Aorta (tissue), 5 donors: ENCODE measurements around the gene GULP1. TPM values are rescaled to one million over a fixed set of nuclear protein-coding genes. Genes with fewer than 3 reads are reported as not detected.

Source experiments
- ATAC-seq: fragments of 200-7000 bp; cut with Tn5 transposase; one replicate; pipeline ENCODE4 v1.9.1; 2022; ENCODE audit warnings: moderate library complexity; ENCODE audit not compliant: low FRiP score
- DNase-seq, 2 donors: peaks; one replicate each; pipeline ENCODE4 v3.0.0-alpha.2; 2020
- H3K27ac ChIP-seq, 2 donors: one replicate each; pipeline ENCODE4 v1.5.1; 2013; ENCODE audit warnings: low read length in 2 of 2, mild to moderate bottlenecking in 2 of 2, moderate library complexity in 2 of 2, control low read depth in 1 of 2, inconsistent platforms in 1 of 2, low read depth in 1 of 2
- H3K27me3 ChIP-seq, 2 donors: one replicate each; pipeline ENCODE4 v1.6.1; 2013; ENCODE audit warnings: control low read depth in 1 of 2, low read length in 1 of 2, mild to moderate bottlenecking in 1 of 2, moderate library complexity in 1 of 2; ENCODE audit not compliant: insufficient read depth in 2 of 2, control insufficient read depth in 1 of 2
- H3K36me3 ChIP-seq, 2 donors: one replicate each; pipeline ENCODE4 v1.6.1; 2013; ENCODE audit warnings: control low read depth in 1 of 2, low read length in 1 of 2, mild to moderate bottlenecking in 1 of 2; ENCODE audit not compliant: insufficient read depth in 2 of 2, control insufficient read depth in 1 of 2
- H3K4me1 ChIP-seq, 2 donors: one replicate each; pipeline ENCODE4 v1.6.1; 2013; ENCODE audit warnings: low read length in 2 of 2, control low read depth in 1 of 2, mild to moderate bottlenecking in 1 of 2, moderate library complexity in 1 of 2; ENCODE audit not compliant: insufficient read depth in 2 of 2, control insufficient read depth in 1 of 2
- H3K4me3 ChIP-seq, 2 donors: one replicate each; pipeline ENCODE4 v1.5.1; 2013; ENCODE audit warnings: low read length in 2 of 2, control low read depth in 1 of 2, mild to moderate bottlenecking in 1 of 2
- H3K9me3 ChIP-seq: one replicate; pipeline ENCODE4 v1.6.1; 2013; ENCODE audit warnings: mild to moderate bottlenecking, low read length; ENCODE audit not compliant: control insufficient read depth
- WGBS, 2 donors: extraction: QIAGEN DNeasy Blood & Tissue Kit; methylation state at CpG; one replicate each; pipeline ENCODE4 v1.1.7; 2013; 5-methylcytosine and 5-hydroxymethylcytosine counted together
- intact Hi-C, 2 donors: fragments of 100-400 bp; cut with DNase I; formaldehyde crosslinking; loops; one replicate each; pipeline versions ENCODE4 v1.14.2 to v1.15.0; 2022
- polyA plus RNA-seq, 2 donors: library from polyadenylated mRNA; stranded (reverse); fragments of 200-250 nt; gene quantifications; one replicate each; pipeline ENCODE4 v1.2.3, GENCODE V29; 2013
- total RNA-seq, 2 donors: library from RNA; stranded (reverse); fragmentation: NEBNext Ultra II Directional; extraction: Animal tissue kit (Norgen Biotek cat#: 25700); gene quantifications; one replicate each; pipeline ENCODE4 v1.2.1, GENCODE V29; 2021
- donor health status: healthy with polysubstance abuse.
- donor health status: Bipolar disorder and iron deficiency.
- donor health status: DM: no; HTN: no; CAD: no.
- donor health status: DM: no; HTN: no; CAD: no.
- donor health status: DM: yes; HTN: yes; CAD: no.

Gene GULP1
- total and polyA plus RNA-seq, 4 donors, result 60.2 to 74.8 (median 67.1) TPM

- no peak for ATAC-seq
- H3K9me3 ChIP-seq, result no peaks in the 10 kb centered on the region
- 45 to 86% methylated on average over 2 of the region's 2 CpGs for WGBS, 2 donors
- no peaks in the 10 kb centered on the region for H3K4me1 ChIP-seq
- intact Hi-C loops, result loop anchor here in 1 of 2 donors (10.0 kb wide), 1 partner anchor 131 kb away; the partner anchor contains the start of gene GULP1
- no peak overlapping the region for H3K4me3 ChIP-seq
- no peak for DNase-seq
- no peaks in the 10 kb centered on the region for H3K36me3 ChIP-seq
- H3K27ac ChIP-seq, result no peak overlapping the region
- H3K27me3 ChIP-seq, result no peaks in the 10 kb centered on the region
Measured at GRCh38 chr2:188426121-188426520, 134.4 kb downstream of the GULP1 start.

GRCh38 chr2:188430705-188431104 is 139.0 kb downstream of the GULP1 start:
- Histone ChIP-seq H3K27ac (no peak overlapping the region), H3K9me3 (no peaks in the 10 kb centered on the region), H3K4me3 (no peak overlapping the region), H3K4me1 (no peaks in the 10 kb centered on the region), H3K27me3 (no peaks in the 10 kb centered on the region), H3K36me3 (no peaks in the 10 kb centered on the region)
- 78 to 86% methylated on average over 1 of the region's 1 CpG for WGBS, 2 donors
- intact Hi-C loops, result no loop called here
- no peak for ATAC-seq
- no peak for DNase-seq

GRCh38 chr2:188434018-188434417 is 142.3 kb downstream of the GULP1 start:
- no peak for ATAC-seq
- no peak overlapping the region for H3K27ac ChIP-seq
- WGBS, 2 donors, result 97% methylated on average over 1 of the region's 1 CpG
- no peaks in the 10 kb centered on the region for H3K36me3 ChIP-seq
- intact Hi-C loops, result no loop called here
- DNase-seq, result no peak
- H3K27me3 ChIP-seq, result no peaks in the 10 kb centered on the region
- no peaks in the 10 kb centered on the region for H3K4me1 ChIP-seq
- peaks cover 1% of the 10 kb centered on the region for H3K9me3 ChIP-seq
- no peak overlapping the region for H3K4me3 ChIP-seq

- intact Hi-C loops, result loop anchor here in 1 of 2 donors (5.0 kb wide), 1 partner anchor 67 kb away; no protein-coding TSS in a partner anchor
- H3K27ac ChIP-seq, result no peak overlapping the region
- peaks cover 1% of the 10 kb centered on the region for H3K9me3 ChIP-seq
- no peak for DNase-seq
- H3K27me3 ChIP-seq, result no peaks in the 10 kb centered on the region
- H3K36me3 ChIP-seq, result no peaks in the 10 kb centered on the region
- 59 to 61% methylated on average over 2 of the region's 2 CpGs for WGBS, 2 donors
- no peaks in the 10 kb centered on the region for H3K4me1 ChIP-seq
- no peak for ATAC-seq
- H3K4me3 ChIP-seq, result no peak overlapping the region
Measured at GRCh38 chr2:188435115-188435514, 143.4 kb downstream of the GULP1 start.

GRCh38 chr2:188437537-188437936 is 145.9 kb downstream of the GULP1 start:
- intact Hi-C loops, result loop anchor here in 1 of 2 donors (5.0 kb wide), 1 partner anchor 65 kb away; no protein-coding TSS in a partner anchor
- ATAC-seq, result no peak
- DNase-seq, result no peak

GRCh38 chr2:188439986-188440385 is 148.3 kb downstream of the GULP1 start:
- no peak for DNase-seq
- H3K4me1 ChIP-seq, result no peaks in the 10 kb centered on the region
- H3K36me3 ChIP-seq, result no peaks in the 10 kb centered on the region
- peaks cover 1% of the 10 kb centered on the region for H3K9me3 ChIP-seq
- no peaks in the 10 kb centered on the region for H3K27me3 ChIP-seq
- H3K27ac ChIP-seq, result no peak overlapping the region
- intact Hi-C loops, result loop anchor here in 1 of 2 donors (5.0 kb wide), 1 partner anchor 62 kb away; no protein-coding TSS in a partner anchor
- no peak for ATAC-seq
- H3K4me3 ChIP-seq, result no peak overlapping the region

More at GRCh38 chr2:188437537-188437936, 145.9 kb downstream of the GULP1 start:
- Histone ChIP-seq H3K36me3 (no peaks in the 10 kb centered on the region), H3K27me3 (no peaks in the 10 kb centered on the region), H3K4me1 (no peaks in the 10 kb centered on the region), H3K27ac (no peak overlapping the region), H3K4me3 (no peak overlapping the region), H3K9me3 (peaks cover 1% of the 10 kb centered on the region)
- 96 to 99% methylated on average over 3 of the region's 3 CpGs for WGBS, 2 donors

GRCh38 chr2:188440849-188441248 is 149.2 kb downstream of the GULP1 start:
- DNase-seq, result no peak
- H3K4me3 ChIP-seq, result no peak overlapping the region
- no peaks in the 10 kb centered on the region for H3K36me3 ChIP-seq
- peaks cover 1% of the 10 kb centered on the region for H3K9me3 ChIP-seq
- intact Hi-C loops, result no loop called here
- no peaks in the 10 kb centered on the region for H3K27me3 ChIP-seq
- ATAC-seq, result no peak
- no peaks in the 10 kb centered on the region for H3K4me1 ChIP-seq
- 90 to 98% methylated on average over 3 of the region's 3 CpGs for WGBS, 2 donors
- no peak overlapping the region for H3K27ac ChIP-seq

- DNase-seq (no peak), ATAC-seq (no peak)
- 92 to 94% methylated on average over 1 of the region's 1 CpG for WGBS, 2 donors
- Histone ChIP-seq H3K9me3 (peaks cover 1% of the 10 kb centered on the region), H3K4me3 (no peak overlapping the region), H3K36me3 (no peaks in the 10 kb centered on the region), H3K27me3 (no peaks in the 10 kb centered on the region), H3K4me1 (no peaks in the 10 kb centered on the region), H3K27ac (no peak overlapping the region)
- intact Hi-C loops, result no loop called here
Measured at GRCh38 chr2:188441288-188441947, 149.7 kb downstream of the GULP1 start.

- DNase-seq (no peak), ATAC-seq (no peak)
- Histone ChIP-seq H3K9me3 (no peaks in the 10 kb centered on the region), H3K27me3 (no peaks in the 10 kb centered on the region), H3K36me3 (no peaks in the 10 kb centered on the region), H3K4me1 (no peaks in the 10 kb centered on the region), H3K4me3 (no peak overlapping the region), H3K27ac (no peak overlapping the region)
- WGBS, 2 donors, result 68 to 69% methylated on average over 3 of the region's 3 CpGs
- intact Hi-C loops, result no loop called here
Measured at GRCh38 chr2:188443207-188443606, 151.5 kb downstream of the GULP1 start.
